Activated CD4-positive, alpha-beta memory T cell treated with anti-CD3 and anti-CD28 coated beads for 36 hours (primary cell): ENCODE data around the gene RNF130. TPM values are rescaled to one million over a fixed set of nuclear protein-coding genes. Genes with fewer than 3 reads are reported as not detected.

Experiments
- CTCF ChIA-PET: fragments of 350-600 bp; sonication (Branson Sonifier 250); formaldehyde crosslinking; loops from one replicate; lab custom pipeline; 2021; ENCODE audit warnings: antibody characterized with exemption, inconsistent platforms; lab: Charles Lee
- POLR2A ChIA-PET: fragments of 350-600 bp; sonication (Branson Sonifier 250); formaldehyde crosslinking; loops from one replicate; lab custom pipeline; 2021; ENCODE audit warnings: antibody characterized with exemption; lab: Charles Lee
- DNase-seq: peaks from one replicate; pipeline ENCODE4 v3.0.0-alpha.2; 2020
- H3K27ac Mint-ChIP-seq: one replicate; pipeline ENCODE4 v1.8.0; 2021; ENCODE audit warnings: mixed read lengths
- H3K27me3 Mint-ChIP-seq: one replicate; pipeline ENCODE4 v1.8.0; 2021; ENCODE audit warnings: mixed read lengths
- H3K36me3 Mint-ChIP-seq: one replicate; pipeline ENCODE4 v1.8.0; 2021; ENCODE audit warnings: mixed read lengths
- H3K4me1 Mint-ChIP-seq: one replicate; pipeline ENCODE4 v1.8.0; 2021; ENCODE audit warnings: low read depth, mixed read lengths
- H3K4me3 Mint-ChIP-seq: one replicate; pipeline ENCODE4 v1.8.0; 2021; ENCODE audit warnings: mild to moderate bottlenecking, mixed read lengths
- H3K9me3 Mint-ChIP-seq: one replicate; pipeline ENCODE4 v1.8.0; 2021; ENCODE audit warnings: mixed read lengths
- intact Hi-C: fragments of 100-400 bp; cut with micrococcal nuclease; formaldehyde crosslinking; loops from one replicate; pipeline ENCODE4 v1.15.1; 2023
- total RNA-seq, 2 experiments: library from RNA; stranded (reverse); gene quantifications; one replicate each; pipeline ENCODE4 v1.2.3, GENCODE V29; 2021

The RNF130 gene
- total RNA-seq, 2 experiments from 2014 or later: 9.9 to 10.1 TPM

GRCh38 chr5:180043377-180043776 lies 28.2 kb downstream of the RNF130 start:
- no peak for DNase-seq
- intact Hi-C loops: no loop called here
- Mint-ChIP-seq H3K27me3 (no peaks in the 10 kb centered on the region), H3K36me3 (peaks cover 6% of the 10 kb centered on the region), H3K27ac (no peak overlapping the region), H3K9me3 (no peaks in the 10 kb centered on the region), H3K4me3 (no peak overlapping the region), H3K4me1 (no peaks in the 10 kb centered on the region)
- ChIA-PET POLR2A (no interaction called here), CTCF (no interaction called here)

DNA sequence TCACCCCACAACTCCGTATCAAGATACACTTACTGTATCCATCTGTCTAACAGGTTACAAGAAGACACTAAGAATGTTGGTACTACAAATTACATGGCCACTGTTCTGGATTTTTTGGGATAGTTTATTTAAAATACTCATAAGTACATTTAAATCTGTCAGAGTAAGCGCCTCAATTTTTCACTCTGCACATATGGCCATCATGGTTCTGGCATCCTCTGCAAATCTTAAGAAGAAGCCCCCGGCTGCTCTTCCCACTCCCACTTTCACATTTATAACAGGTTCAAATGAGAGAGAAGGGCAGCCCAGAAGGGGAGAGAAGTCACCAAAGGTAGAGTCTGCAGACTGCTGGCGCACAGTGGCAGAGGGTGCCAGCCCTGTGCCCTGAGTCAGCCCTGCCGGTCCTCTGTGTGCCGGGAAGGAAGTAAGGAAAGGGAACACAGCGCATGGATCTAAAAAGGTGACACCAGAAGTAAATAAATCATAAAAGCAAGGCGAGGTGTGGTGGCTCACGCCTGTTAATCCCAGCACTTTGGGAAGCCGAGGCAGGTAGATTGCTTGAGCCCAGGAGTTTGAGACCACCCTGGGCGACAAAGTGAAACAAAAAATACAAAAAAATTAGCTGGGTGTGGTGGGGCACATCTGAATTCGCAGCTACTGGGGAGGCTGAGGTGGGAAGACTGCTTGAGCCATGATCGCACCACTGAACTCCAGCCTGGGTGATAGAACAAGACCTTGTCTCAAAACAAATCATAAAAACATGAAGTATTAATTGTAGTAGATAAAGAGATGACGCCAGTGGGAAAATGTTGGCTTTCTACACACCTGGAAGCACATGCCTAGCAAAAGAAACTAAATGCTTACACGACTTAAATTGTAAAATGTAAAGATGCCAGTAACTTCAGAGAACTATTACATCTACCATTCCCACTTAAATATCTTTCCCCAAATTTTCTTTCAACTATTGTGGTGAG lies 30.0 kb downstream of the RNF130 start:
- Mint-ChIP-seq H3K4me3 (no peak overlapping the region), H3K9me3 (peaks cover 6% of the 10 kb centered on the region), H3K27ac (no peak overlapping the region), H3K36me3 (peaks cover 21% of the 10 kb centered on the region), H3K4me1 (no peaks in the 10 kb centered on the region), H3K27me3 (no peaks in the 10 kb centered on the region)
- DNase-seq: no peak
- ChIA-PET CTCF (no interaction called here), POLR2A (no interaction called here)
- intact Hi-C loops: no loop called here

DNA sequence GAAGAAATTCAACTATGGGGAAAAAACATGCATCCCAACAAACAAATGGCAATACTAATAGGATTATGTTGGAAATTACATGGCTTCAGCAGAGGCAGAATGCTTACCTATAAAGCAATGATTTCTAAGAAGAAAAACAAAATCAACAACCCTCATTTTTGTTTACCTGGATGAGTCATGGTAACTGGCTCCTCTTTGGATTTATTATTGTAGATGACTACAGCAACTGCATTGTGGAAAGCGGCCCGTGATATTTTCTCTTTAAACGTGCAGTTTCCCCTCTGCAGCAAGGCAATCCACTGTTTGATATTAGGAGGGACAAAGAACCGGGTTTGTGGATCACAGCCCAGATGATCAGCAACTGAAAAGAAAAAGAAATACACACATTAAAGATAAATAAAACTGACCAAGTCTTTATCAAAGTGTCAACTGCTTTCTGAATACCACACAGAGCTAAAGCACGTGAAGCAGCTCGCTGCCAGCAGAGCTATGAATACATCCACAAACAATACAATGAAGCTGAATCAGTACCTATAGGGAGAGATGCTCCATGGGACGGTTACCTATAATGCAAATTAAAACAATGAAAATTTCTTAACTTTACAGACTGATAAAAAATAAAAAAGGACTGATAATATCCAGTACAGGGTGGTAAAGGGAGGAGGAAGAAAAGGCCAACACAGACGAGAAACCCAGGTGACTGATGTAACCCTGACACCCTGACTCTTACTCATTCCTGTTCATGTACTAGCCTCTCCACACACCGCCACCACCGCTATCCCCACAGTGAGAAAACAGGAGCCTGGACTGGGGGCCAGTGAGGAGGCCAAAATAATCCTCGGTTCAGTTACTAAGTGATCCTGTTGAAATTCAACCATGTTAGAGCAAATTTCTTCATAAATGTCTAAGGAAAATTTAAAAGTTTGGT lies 31.0 kb downstream of the RNF130 start:
- ChIA-PET POLR2A (no interaction called here), CTCF (no interaction called here)
- no peaks in the 10 kb centered on the region for H3K4me1 Mint-ChIP-seq
- no peaks in the 10 kb centered on the region for H3K27me3 Mint-ChIP-seq
- no peak for DNase-seq
- peaks cover 29% of the 10 kb centered on the region for H3K36me3 Mint-ChIP-seq
- peaks cover 14% of the 10 kb centered on the region for H3K9me3 Mint-ChIP-seq
- no peak overlapping the region for H3K27ac Mint-ChIP-seq
- intact Hi-C loops: no loop called here
- H3K4me3 Mint-ChIP-seq: no peak overlapping the region

DNA sequence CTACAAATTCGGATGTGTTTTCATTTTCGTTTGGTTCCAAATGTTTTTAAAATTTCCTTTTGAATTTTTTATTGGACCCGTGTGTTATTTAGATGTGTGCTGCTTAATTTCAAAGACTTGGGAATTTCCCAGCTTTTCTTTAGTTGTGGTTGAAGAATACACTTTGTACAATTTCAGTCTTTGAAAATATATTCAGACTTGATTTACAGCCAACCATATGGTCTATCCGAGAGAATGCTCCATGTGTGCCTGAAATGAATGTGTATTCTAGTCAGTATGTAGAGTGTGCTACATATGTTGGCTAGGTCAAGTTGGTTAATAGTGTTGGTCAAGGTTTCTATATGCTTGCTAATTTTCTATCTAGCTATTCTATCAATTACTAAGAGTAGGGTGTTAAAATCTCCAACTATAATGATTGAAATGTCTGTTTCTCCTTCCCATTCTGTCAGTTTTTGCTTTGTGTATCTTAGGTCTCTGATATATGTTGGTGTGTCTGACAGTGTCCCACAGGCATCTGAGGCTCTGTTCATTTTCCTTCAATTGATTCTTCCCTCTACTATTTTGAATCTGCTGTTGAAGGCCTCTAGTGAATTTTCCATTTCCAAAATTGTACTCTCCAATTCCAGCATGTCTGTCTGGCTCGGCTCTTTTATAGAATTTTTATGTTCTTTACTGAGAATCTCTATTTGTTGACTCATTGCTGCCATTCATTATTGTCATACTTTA lies 36.2 kb downstream of the RNF130 start:
- POLR2A ChIA-PET: no interaction called here
- intact Hi-C loops: no loop called here
- Mint-ChIP-seq H3K4me1 (no peaks in the 10 kb centered on the region), H3K4me3 (no peak overlapping the region), H3K27ac (no peak overlapping the region), H3K36me3 (peaks cover 45% of the 10 kb centered on the region), H3K9me3 (peaks cover 18% of the 10 kb centered on the region), H3K27me3 (no peaks in the 10 kb centered on the region)
- CTCF ChIA-PET: no interaction called here
- no peak for DNase-seq

GRCh38 chr5:180034564-180034963 lies 37.0 kb downstream of the RNF130 start:
- no peak overlapping the region for H3K4me3 Mint-ChIP-seq
- CTCF ChIA-PET: no interaction called here
- DNase-seq: no peak
- no peaks in the 10 kb centered on the region for H3K4me1 Mint-ChIP-seq
- H3K36me3 Mint-ChIP-seq: peaks cover 45% of the 10 kb centered on the region
- no peaks in the 10 kb centered on the region for H3K27me3 Mint-ChIP-seq
- H3K27ac Mint-ChIP-seq: no peak overlapping the region
- peaks cover 18% of the 10 kb centered on the region for H3K9me3 Mint-ChIP-seq
- intact Hi-C loops: no loop called here
- POLR2A ChIA-PET: no interaction called here

DNA sequence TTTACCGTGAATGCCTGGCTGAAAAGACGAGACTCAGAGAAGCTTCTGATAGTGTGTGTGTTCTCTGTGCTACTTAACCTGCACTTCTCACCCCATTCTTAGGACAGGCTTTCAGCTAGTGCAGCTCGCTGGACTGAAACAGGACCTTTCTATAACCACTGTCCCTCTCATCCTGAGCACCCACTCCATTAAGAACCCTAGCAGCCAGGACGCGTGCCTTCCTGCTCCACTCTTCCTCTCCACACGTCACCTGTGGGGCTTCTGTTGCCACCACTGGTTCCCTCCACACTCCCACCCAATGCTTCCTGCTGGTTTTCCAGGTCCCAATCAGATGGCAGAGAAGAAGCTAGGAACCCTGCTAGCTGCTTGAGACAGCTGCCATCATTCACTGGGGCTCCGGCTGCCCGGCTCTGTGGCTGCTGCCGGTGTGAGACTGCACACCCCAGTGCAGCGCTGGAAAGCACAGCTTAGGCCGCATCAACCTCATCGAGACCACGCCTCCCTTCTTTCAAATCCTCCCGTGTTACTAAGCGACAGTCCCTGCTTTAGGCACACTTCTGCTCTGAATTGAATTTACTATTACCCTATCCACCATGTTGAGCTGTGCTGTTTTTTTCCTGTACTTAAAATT lies 44.0 kb downstream of the RNF130 start:
- POLR2A ChIA-PET: no interaction called here
- Mint-ChIP-seq H3K27ac (no peak overlapping the region), H3K36me3 (peaks cover 3% of the 10 kb centered on the region), H3K4me3 (no peak overlapping the region), H3K27me3 (no peaks in the 10 kb centered on the region), H3K9me3 (no peaks in the 10 kb centered on the region), H3K4me1 (no peaks in the 10 kb centered on the region)
- intact Hi-C loops: no loop called here
- no peak for DNase-seq
- CTCF ChIA-PET: no interaction called here

- intact Hi-C loops: no loop called here
- CTCF ChIA-PET: no interaction called here
- no peaks in the 10 kb centered on the region for H3K27me3 Mint-ChIP-seq
Measured at GRCh38 chr5:180026734-180027458, 44.7 kb downstream of the RNF130 start.

GRCh38 chr5:180026320-180026719 lies 45.2 kb downstream of the RNF130 start:
- no peaks in the 10 kb centered on the region for H3K9me3 Mint-ChIP-seq
- intact Hi-C loops: no loop called here
- POLR2A ChIA-PET: no interaction called here
- CTCF ChIA-PET: no interaction called here
- no peak overlapping the region for H3K4me3 Mint-ChIP-seq
- no peak for DNase-seq
- no peaks in the 10 kb centered on the region for H3K4me1 Mint-ChIP-seq
- H3K36me3 Mint-ChIP-seq: peaks cover 4% of the 10 kb centered on the region
- no peak overlapping the region for H3K27ac Mint-ChIP-seq
- no peaks in the 10 kb centered on the region for H3K27me3 Mint-ChIP-seq

More at GRCh38 chr5:180026734-180027458, 44.7 kb downstream of the RNF130 start:
- Mint-ChIP-seq H3K9me3 (no peaks in the 10 kb centered on the region), H3K4me1 (no peaks in the 10 kb centered on the region), H3K27ac (no peak overlapping the region), H3K4me3 (no peak overlapping the region), H3K36me3 (peaks cover 1% of the 10 kb centered on the region)
- DNase-seq: no peak
- POLR2A ChIA-PET: no interaction called here

DNA sequence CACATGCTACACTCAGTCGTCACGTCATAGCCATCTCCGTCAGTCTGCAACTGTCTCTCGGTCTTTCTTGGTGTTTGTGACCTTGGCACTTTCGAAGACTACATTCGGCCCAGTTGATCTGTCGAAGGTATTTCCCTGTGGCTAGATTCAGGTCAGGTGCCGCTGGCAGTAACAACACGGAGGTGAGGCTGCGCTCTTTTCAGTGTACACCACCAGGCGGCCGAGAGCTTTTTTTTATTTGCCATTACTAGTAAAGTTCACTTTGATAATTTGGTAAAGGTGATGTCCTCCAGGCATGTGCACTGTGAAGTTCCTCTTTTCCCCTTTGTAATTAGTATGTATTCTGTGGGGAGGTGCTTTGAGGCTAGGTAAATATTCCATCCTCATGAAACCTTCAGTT lies 49.7 kb downstream of the RNF130 start:
- DNase-seq: no peak
- Mint-ChIP-seq H3K27ac (no peak overlapping the region), H3K9me3 (no peaks in the 10 kb centered on the region), H3K4me3 (no peak overlapping the region), H3K36me3 (peaks cover 19% of the 10 kb centered on the region), H3K4me1 (no peaks in the 10 kb centered on the region), H3K27me3 (no peaks in the 10 kb centered on the region)
- intact Hi-C loops: no loop called here
- ChIA-PET POLR2A (no interaction called here), CTCF (no interaction called here)

DNA sequence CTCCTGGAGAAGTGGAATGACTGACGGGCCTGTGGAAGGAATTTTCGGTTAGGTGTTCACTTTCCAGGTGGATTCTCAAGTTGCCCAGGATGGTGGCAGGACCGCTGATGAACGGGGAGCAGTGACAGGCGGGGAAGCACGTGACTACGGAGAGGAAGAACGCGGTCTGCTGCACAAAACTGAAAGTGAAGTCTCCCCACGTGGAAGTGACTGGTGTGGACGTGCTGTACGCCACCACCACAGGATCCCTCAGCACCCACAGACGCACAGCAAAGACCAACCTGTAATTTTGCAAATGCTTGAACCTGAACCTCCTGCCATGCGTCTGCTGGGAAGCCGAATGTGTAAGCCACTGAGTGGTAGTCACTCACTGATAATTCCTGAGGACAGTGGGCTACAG lies 51.4 kb downstream of the RNF130 start:
- ChIA-PET CTCF (no interaction called here), POLR2A (no interaction called here)
- peaks cover 19% of the 10 kb centered on the region for H3K36me3 Mint-ChIP-seq
- intact Hi-C loops: no loop called here
- H3K4me3 Mint-ChIP-seq: no peak overlapping the region
- no peak overlapping the region for H3K27ac Mint-ChIP-seq
- no peaks in the 10 kb centered on the region for H3K4me1 Mint-ChIP-seq
- H3K9me3 Mint-ChIP-seq: no peaks in the 10 kb centered on the region
- H3K27me3 Mint-ChIP-seq: no peaks in the 10 kb centered on the region
- DNase-seq: no peak

DNA sequence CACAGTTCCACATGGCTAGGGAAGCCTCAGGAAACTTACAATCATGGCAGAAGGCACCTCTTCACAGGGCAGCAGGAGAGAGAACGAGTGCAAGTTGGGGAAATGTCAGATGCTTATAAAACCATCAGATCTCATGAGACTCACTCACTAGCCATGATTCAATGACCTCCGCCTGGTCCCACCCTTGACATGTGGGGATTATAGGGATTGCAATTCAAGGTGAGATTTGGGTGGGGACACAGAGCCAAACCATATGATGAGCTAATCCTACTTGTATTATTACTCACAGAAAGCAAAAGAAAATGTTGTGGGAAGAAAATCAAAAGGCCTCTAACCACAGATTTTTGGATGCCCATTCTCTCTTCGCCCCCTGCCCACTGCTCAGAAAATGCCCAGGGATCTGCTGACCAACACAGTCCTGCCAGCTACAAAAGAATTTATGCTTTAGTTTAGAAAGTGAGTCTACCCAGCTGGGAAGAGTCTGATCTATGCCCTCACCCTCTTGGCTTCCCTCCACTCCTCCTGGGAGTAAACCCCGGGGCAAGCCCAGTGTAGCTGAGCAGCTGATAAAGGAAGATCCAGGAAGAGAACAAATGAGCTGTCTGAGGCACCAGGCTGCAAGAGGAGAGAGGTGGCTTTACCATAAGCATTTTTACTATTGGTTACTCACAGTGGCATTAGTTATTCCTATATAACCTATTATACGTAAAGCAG lies 53.1 kb downstream of the RNF130 start:
- Mint-ChIP-seq H3K4me3 (no peak overlapping the region), H3K27ac (no peak overlapping the region), H3K27me3 (no peaks in the 10 kb centered on the region), H3K36me3 (peaks cover 19% of the 10 kb centered on the region), H3K4me1 (no peaks in the 10 kb centered on the region), H3K9me3 (no peaks in the 10 kb centered on the region)
- no peak for DNase-seq
- intact Hi-C loops: no loop called here
- ChIA-PET POLR2A (no interaction called here), CTCF (no interaction called here)
